H1 (cell line): ENCODE results near the gene TNFAIP2. TPM values are rescaled to one million over a fixed set of nuclear protein-coding genes. Genes with fewer than 3 reads are reported as not detected.

ENCODE experiments used
- ATF2 ChIP-seq: IDR thresholded peaks from 2 replicates; pipeline ENCODE4 v1.6.1; 2012; ENCODE audit warnings: low read length, inconsistent platforms
- CEBPB ChIP-seq: IDR thresholded peaks from 2 replicates; pipeline ENCODE4 v1.6.1; 2012; ENCODE audit warnings: low read depth, low read length
- CHD1 ChIP-seq: IDR thresholded peaks from 2 replicates; pipeline ENCODE4 v1.6.1; 2012; ENCODE audit warnings: low read depth, low read length, improper control_type of control experiment
- MAX ChIP-seq: IDR thresholded peaks from 2 replicates; pipeline ENCODE4 v1.6.1; 2012; ENCODE audit warnings: inconsistent platforms
- RNF2 ChIP-seq: fragments of 200-900, 300-1000 bp; sonication (generic); IDR thresholded peaks from 2 replicates; pipeline ENCODE4 v1.7.1; 2016; ENCODE audit warnings: borderline replicate concordance, low read depth, mild to moderate bottlenecking, antibody characterized with exemption, low read length; ENCODE audit not compliant: poor library complexity, severe bottlenecking; ENCODE audit errors: missing control alignments
- SP2 ChIP-seq: IDR thresholded peaks from 2 replicates; pipeline ENCODE4 v1.6.1; 2012; ENCODE audit warnings: mild to moderate bottlenecking, low read length, inconsistent platforms
- YY1 ChIP-seq: IDR thresholded peaks from 2 replicates; pipeline ENCODE4 v1.6.1; 2011; ENCODE audit warnings: low read depth, mild to moderate bottlenecking, low read length
- polyA plus RNA-seq, 7 experiments: library from polyadenylated mRNA; depleted of rRNA in 3 of 7; stranded (reverse) in 5 of 7; unstranded in 2 of 7; fragments of >200 nt in 5 of 7; fragments of 200-250 nt in 2 of 7; gene quantifications; 1 replicate in 5 of 7; 2 replicates in 1 of 7; 4 replicates in 1 of 7; pipeline versions ENCODE4 v1.2.1 to v1.2.3, GENCODE V29; 2011 to 2013; ENCODE audit warnings: missing spikeins in 2 of 7, mixed read lengths in 2 of 7
- total RNA-seq: library from RNA; stranded (reverse); fragmentation: NEBNext Ultra II Directional; extraction: Animal tissue kit (Norgen Biotek cat#: 25700); gene quantifications from 2 replicates; pipeline ENCODE4 v1.2.1, GENCODE V29; 2021

Gene TNFAIP2
- total and polyA plus RNA-seq, 2 of the 8 experiments (the other 6 are each of a cell fraction or from before 2014, with no cell fraction given): 28.3 to 34.5 TPM

- TF ChIP-seq RNF2 (no peak), SP2 (no peak), MAX (no peak), YY1 (no peak), CEBPB (no peak), CHD1 (no peak), ATF2 (no peak)
- TF ChIP-seq, all 59 proteins: peak for 0
Measured at GRCh38 chr14:103164006-103164405, 40.7 kb downstream of the TNFAIP2 start (continued).
